Neural cell (in vitro differentiated cells): ENCODE measurements around the gene MAPK1. TPM values are rescaled to one million over a fixed set of nuclear protein-coding genes. Genes with fewer than 3 reads are reported as not detected.
"Not testable (repeated sequence)": the region's sequence is repeated elsewhere in the genome, so short reads cannot be mapped to it uniquely, and the experiment has no call there.

Experiments
- H2AFZ ChIP-seq: fragments of 200-600, 300-800 bp; sonication (generic), shearing (Covaris generic); 2 replicates; pipeline ENCODE4 v1.6.0; 2014; ENCODE audit warnings: low read depth, mild to moderate bottlenecking, antibody characterized with exemption, low read length, moderate library complexity
- H3F3A ChIP-seq: fragments of 200-600 bp; shearing (Covaris generic); 2 replicates; pipeline ENCODE4 v1.6.1; 2016; ENCODE audit warnings: mild to moderate bottlenecking, moderate library complexity, mixed read lengths, antibody characterized with exemption, low read length; ENCODE audit not compliant: insufficient read depth, poor library complexity, severe bottlenecking
- H3K27ac ChIP-seq: fragments of 200-600, 300-800 bp; sonication (generic), shearing (Covaris generic); 2 replicates; pipeline ENCODE4 v1.5.1; 2014; ENCODE audit warnings: mild to moderate bottlenecking, low read length, moderate library complexity
- H3K27me3 ChIP-seq: fragments of 300-800, 200-600 bp; sonication (generic), shearing (Covaris generic); 2 replicates; pipeline ENCODE4 v1.6.0; 2014; ENCODE audit warnings: mild to moderate bottlenecking, low read depth, low read length, moderate library complexity; ENCODE audit not compliant: insufficient read depth
- H3K36me3 ChIP-seq: fragments of 300-800, 200-600 bp; sonication (generic), shearing (Covaris generic); 2 replicates; pipeline ENCODE4 v1.5.1; 2014; ENCODE audit warnings: mild to moderate bottlenecking, antibody characterized with exemption, low read length, moderate library complexity; ENCODE audit not compliant: insufficient read depth
- H3K4me2 ChIP-seq: fragments of 300-800, 200-600 bp; sonication (generic), shearing (Covaris generic); 2 replicates; pipeline ENCODE4 v1.6.0; 2014; ENCODE audit warnings: mild to moderate bottlenecking, low read length
- H3K4me3 ChIP-seq: fragments of 300-800, 200-600 bp; sonication (generic), shearing (Covaris generic); 2 replicates; pipeline ENCODE4 v1.5.1; 2014; ENCODE audit warnings: mild to moderate bottlenecking, low read length, moderate library complexity
- H3K79me2 ChIP-seq: fragments of 200-600 bp; shearing (Covaris generic); replicated peaks from 2 replicates; pipeline ENCODE4 v1.6.0; 2014; ENCODE audit warnings: mild to moderate bottlenecking, low read length, moderate library complexity; ENCODE audit not compliant: insufficient read depth
- H3K9ac ChIP-seq: fragments of 300-800, 200-600 bp; sonication (generic), shearing (Covaris generic); 2 replicates; pipeline ENCODE4 v1.6.1; 2016; ENCODE audit warnings: mild to moderate bottlenecking, low read length, mixed read lengths
- H3K9me2 ChIP-seq: fragments of 200-600 bp; shearing (Covaris generic); 2 replicates; pipeline ENCODE4 v1.6.1; 2016; ENCODE audit warnings: mild to moderate bottlenecking, low read length, mixed read lengths; ENCODE audit not compliant: insufficient read depth
- H3K9me3 ChIP-seq: fragments of 200-600, 300-800 bp; sonication (generic), shearing (Covaris generic); 2 replicates; pipeline ENCODE4 v1.6.1; 2016; ENCODE audit warnings: mild to moderate bottlenecking, mixed run types, low read length, moderate library complexity, mixed read lengths
- H4K20me1 ChIP-seq: fragments of 200-600 bp; shearing (Covaris generic); 2 replicates; pipeline ENCODE4 v1.6.1; 2016; ENCODE audit warnings: mild to moderate bottlenecking, mixed run types; ENCODE audit not compliant: insufficient read depth
- EP300 ChIP-seq: fragments of 450-650 bp; conservative IDR thresholded peaks from 2 replicates; pipeline ENCODE4 v1.6.1; 2014; ENCODE audit warnings: antibody characterized with exemption, mild to moderate bottlenecking, moderate library complexity; ENCODE audit not compliant: poor library complexity, severe bottlenecking
- EZH2 ChIP-seq: fragments of 200-600, 300-800 bp; shearing (Covaris generic), sonication (generic); IDR thresholded peaks from 2 replicates; pipeline ENCODE4 v1.6.1; 2014; ENCODE audit warnings: antibody characterized with exemption, low read length, borderline replicate concordance, mild to moderate bottlenecking; ENCODE audit not compliant: insufficient read depth, poor library complexity, severe bottlenecking
- MXI1 ChIP-seq: fragments of 450-650 bp; conservative IDR thresholded peaks from 2 replicates; pipeline ENCODE4 v1.6.1; 2014; ENCODE audit warnings: antibody characterized with exemption, mild to moderate bottlenecking; ENCODE audit not compliant: poor library complexity, severe bottlenecking
- POLR2AphosphoS5 ChIP-seq: IDR thresholded peaks from 2 replicates; pipeline ENCODE4 v1.6.1; 2012
- RAD21 ChIP-seq: fragments of 450-650 bp; conservative IDR thresholded peaks from 2 replicates; pipeline ENCODE4 v1.6.1; 2014; ENCODE audit warnings: antibody characterized with exemption, mild to moderate bottlenecking, moderate library complexity
- SMC3 ChIP-seq: fragments of 450-650 bp; conservative IDR thresholded peaks from 2 replicates; pipeline ENCODE4 v1.6.1; 2014; ENCODE audit warnings: antibody characterized with exemption, mild to moderate bottlenecking, moderate library complexity; ENCODE audit not compliant: poor library complexity
- TAF1 ChIP-seq: IDR thresholded peaks from 2 replicates; pipeline ENCODE4 v1.6.1; 2012; ENCODE audit warnings: low read depth
- polyA plus RNA-seq: library from polyadenylated mRNA; depleted of rRNA; stranded (reverse); fragments of >200 nt; gene quantifications from 2 replicates; pipeline ENCODE4 v1.2.3, GENCODE V29; 2014
- TF ChIP-seq, protein P1 (sequence below): IDR thresholded peaks from 2 replicates; pipeline ENCODE4 v1.6.1; 2012; ENCODE audit warnings: borderline replicate concordance
- TF ChIP-seq, protein P2 (sequence below): fragments of 450-650 bp; IDR thresholded peaks from 2 replicates; pipeline ENCODE4 v1.5.1; 2014; ENCODE audit warnings: antibody characterized with exemption, mild to moderate bottlenecking, moderate library complexity; ENCODE audit not compliant: poor library complexity, severe bottlenecking

Gene MAPK1
- polyA plus RNA-seq, 1 donor from 2014 or later = 43.3 TPM

DNA sequence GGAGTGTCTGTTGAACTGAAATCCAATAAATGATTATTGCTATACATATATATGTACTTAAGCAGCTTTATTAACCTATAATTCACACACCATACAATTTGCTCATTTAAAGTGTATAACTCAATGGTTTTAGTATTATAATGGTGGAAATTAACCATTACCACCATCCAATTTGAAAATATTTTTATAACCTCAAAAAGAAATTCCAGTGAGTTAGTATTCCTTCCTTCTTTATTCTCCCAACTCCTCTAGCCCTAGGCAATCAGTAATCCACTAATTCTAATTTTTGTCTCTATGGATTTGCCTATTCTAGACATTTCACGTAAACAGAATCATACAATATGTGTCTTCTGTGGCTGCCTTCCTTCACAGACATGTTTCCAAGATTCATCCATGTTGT, 64.8 kb downstream of the MAPK1 start (continued):
- TF ChIP-seq, protein P1, sequence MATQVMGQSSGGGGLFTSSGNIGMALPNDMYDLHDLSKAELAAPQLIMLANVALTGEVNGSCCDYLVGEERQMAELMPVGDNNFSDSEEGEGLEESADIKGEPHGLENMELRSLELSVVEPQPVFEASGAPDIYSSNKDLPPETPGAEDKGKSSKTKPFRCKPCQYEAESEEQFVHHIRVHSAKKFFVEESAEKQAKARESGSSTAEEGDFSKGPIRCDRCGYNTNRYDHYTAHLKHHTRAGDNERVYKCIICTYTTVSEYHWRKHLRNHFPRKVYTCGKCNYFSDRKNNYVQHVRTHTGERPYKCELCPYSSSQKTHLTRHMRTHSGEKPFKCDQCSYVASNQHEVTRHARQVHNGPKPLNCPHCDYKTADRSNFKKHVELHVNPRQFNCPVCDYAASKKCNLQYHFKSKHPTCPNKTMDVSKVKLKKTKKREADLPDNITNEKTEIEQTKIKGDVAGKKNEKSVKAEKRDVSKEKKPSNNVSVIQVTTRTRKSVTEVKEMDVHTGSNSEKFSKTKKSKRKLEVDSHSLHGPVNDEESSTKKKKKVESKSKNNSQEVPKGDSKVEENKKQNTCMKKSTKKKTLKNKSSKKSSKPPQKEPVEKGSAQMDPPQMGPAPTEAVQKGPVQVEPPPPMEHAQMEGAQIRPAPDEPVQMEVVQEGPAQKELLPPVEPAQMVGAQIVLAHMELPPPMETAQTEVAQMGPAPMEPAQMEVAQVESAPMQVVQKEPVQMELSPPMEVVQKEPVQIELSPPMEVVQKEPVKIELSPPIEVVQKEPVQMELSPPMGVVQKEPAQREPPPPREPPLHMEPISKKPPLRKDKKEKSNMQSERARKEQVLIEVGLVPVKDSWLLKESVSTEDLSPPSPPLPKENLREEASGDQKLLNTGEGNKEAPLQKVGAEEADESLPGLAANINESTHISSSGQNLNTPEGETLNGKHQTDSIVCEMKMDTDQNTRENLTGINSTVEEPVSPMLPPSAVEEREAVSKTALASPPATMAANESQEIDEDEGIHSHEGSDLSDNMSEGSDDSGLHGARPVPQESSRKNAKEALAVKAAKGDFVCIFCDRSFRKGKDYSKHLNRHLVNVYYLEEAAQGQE = no peak
- TF ChIP-seq TAF1 = no peak

DNA sequence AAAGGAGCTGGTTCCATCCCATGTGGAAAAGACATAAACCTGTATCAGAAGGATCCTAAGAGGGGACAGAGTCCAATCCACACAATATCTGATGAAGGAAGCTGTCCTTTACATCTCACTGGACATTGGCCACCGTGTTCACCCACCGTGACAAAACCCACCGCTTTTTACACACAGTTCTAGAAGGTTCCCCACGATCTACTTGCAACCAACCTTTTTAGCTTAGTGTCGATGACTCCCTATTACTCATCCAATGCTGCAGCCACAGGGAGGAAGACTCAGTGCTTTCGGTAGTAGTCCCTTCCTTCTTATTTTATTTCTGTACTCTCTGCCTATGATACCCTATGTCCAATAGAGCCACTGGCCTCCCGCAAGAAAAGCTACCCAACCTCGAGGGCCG, 65.4 kb downstream of the MAPK1 start:
- no peak overlapping the region for H3K4me2 ChIP-seq
- no peak overlapping the region for H3K4me3 ChIP-seq
- peaks cover 1% of the 10 kb centered on the region for H3F3A ChIP-seq
- H2AFZ ChIP-seq = no peak overlapping the region
- no peaks in the 10 kb centered on the region for H4K20me1 ChIP-seq
- no peak overlapping the region for H3K27ac ChIP-seq
- H3K27me3 ChIP-seq = no peaks in the 10 kb centered on the region
- no peaks in the 10 kb centered on the region for H3K9me3 ChIP-seq
- TF ChIP-seq, protein P2, sequence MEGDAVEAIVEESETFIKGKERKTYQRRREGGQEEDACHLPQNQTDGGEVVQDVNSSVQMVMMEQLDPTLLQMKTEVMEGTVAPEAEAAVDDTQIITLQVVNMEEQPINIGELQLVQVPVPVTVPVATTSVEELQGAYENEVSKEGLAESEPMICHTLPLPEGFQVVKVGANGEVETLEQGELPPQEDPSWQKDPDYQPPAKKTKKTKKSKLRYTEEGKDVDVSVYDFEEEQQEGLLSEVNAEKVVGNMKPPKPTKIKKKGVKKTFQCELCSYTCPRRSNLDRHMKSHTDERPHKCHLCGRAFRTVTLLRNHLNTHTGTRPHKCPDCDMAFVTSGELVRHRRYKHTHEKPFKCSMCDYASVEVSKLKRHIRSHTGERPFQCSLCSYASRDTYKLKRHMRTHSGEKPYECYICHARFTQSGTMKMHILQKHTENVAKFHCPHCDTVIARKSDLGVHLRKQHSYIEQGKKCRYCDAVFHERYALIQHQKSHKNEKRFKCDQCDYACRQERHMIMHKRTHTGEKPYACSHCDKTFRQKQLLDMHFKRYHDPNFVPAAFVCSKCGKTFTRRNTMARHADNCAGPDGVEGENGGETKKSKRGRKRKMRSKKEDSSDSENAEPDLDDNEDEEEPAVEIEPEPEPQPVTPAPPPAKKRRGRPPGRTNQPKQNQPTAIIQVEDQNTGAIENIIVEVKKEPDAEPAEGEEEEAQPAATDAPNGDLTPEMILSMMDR = no peak
- no peak for TF ChIP-seq EP300
- no peak for TF ChIP-seq MXI1
- no peak for TF ChIP-seq EZH2
- TF ChIP-seq POLR2AphosphoS5 = no peak
- TF ChIP-seq, protein P1 = no peak
- no peak for TF ChIP-seq SMC3
- TF ChIP-seq RAD21 = no peak
- no peak for TF ChIP-seq TAF1
- peaks cover 4% of the 10 kb centered on the region for H3K79me2 ChIP-seq
- H3K36me3 ChIP-seq = peaks cover 12% of the 10 kb centered on the region
- H3K9ac ChIP-seq = no peak overlapping the region
- H3K9me2 ChIP-seq = no peaks in the 10 kb centered on the region

DNA sequence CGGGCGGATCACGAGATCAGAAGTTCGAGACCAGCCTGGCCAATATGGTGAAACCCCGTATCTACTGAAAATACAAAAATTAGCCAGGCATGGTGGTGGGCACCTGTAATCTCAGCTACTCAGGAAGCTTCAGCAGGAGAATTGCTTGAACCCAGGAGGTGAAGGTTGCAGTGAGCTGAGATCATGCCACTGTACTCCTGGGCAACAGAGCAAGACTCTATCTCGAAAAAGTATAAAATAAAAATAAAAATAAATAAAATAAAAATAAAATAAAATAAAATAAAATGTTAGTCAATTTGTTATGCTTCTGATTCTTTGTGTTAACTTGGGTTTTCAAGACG, 66.2 kb downstream of the MAPK1 start:
- H3K4me2 ChIP-seq, H3K79me2 ChIP-seq, H3K9ac ChIP-seq, H3K27ac ChIP-seq, H2AFZ ChIP-seq, H3F3A ChIP-seq, H3K27me3 ChIP-seq, H3K4me3 ChIP-seq, H3K9me3 ChIP-seq, H4K20me1 ChIP-seq, H3K9me2 ChIP-seq: not testable (repeated sequence)
- peaks cover 12% of the 10 kb centered on the region for H3K36me3 ChIP-seq
